Chondrocyte (in vitro differentiated cells): ENCODE results near the gene TFB2M. TPM values are rescaled to one million over a fixed set of nuclear protein-coding genes. Genes with fewer than 3 reads are reported as not detected.
"Not testable (repeated sequence)": the region's sequence is repeated elsewhere in the genome, so short reads cannot be mapped to it uniquely, and the experiment has no call there.

Experiments
- DNase-seq: peaks from one replicate; pipeline ENCODE4 v3.0.0; 2021; ENCODE audit warnings: mixed read lengths, low spot score
- H3K27ac Mint-ChIP-seq: one replicate; pipeline ENCODE4 v1.8.0; 2021; ENCODE audit warnings: mild to moderate bottlenecking, moderate library complexity, mixed read lengths; ENCODE audit not compliant: unreplicated experiment
- H3K27me3 Mint-ChIP-seq: 2 replicates; pipeline ENCODE4 v1.8.0; 2021; ENCODE audit warnings: low read depth, mixed read lengths
- H3K36me3 Mint-ChIP-seq: 2 replicates; pipeline ENCODE4 v1.8.0; 2021; ENCODE audit warnings: low read depth, mixed read lengths
- H3K4me1 Mint-ChIP-seq: 2 replicates; pipeline ENCODE4 v1.8.0; 2021; ENCODE audit warnings: low read depth, mild to moderate bottlenecking, mixed read lengths
- H3K4me3 Mint-ChIP-seq: one replicate; pipeline ENCODE4 v1.8.0; 2021; ENCODE audit warnings: mild to moderate bottlenecking, moderate library complexity, mixed read lengths; ENCODE audit not compliant: unreplicated experiment
- H3K9me3 Mint-ChIP-seq: 2 replicates; pipeline ENCODE4 v1.8.0; 2021; ENCODE audit warnings: low read depth, mixed read lengths
- total RNA-seq: library from RNA; stranded (reverse); gene quantifications from 3 replicates; pipeline ENCODE4 v1.2.1, GENCODE V29; 2021
- TF ChIP-seq, protein P1 (sequence below): fragments of 200-600 bp; sonication (generic); IDR thresholded peaks from 2 replicates; pipeline ENCODE4 v1.5.0; 2021; ENCODE audit warnings: antibody characterized with exemption, mild to moderate bottlenecking, moderate library complexity

TFB2M gene
- total RNA-seq, 1 donor from 2014 or later: 10.6 TPM

DNA sequence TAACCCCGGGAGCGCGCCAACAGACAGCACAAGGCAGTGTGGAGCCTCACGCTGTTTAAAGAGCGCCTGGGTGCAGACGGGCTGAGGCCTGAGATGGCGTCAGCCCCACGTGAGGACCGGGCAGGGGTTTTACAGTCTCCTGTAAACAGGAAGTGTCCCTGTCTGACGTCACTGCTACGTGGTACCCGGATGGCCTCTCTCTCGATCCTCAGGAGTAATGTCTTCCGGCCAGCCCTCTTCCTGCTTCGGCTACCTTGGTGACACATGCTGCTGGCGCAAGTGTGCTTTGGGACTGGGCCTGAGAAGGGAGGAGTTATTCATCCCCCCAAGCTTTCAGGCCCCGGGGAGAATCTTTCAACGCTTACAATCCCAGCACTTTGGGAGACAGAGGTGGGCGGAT lies 41.4 kb upstream of the TFB2M start:
- Mint-ChIP-seq H3K36me3 (peaks cover 5% of the 10 kb centered on the region), H3K9me3 (peaks cover 5% of the 10 kb centered on the region), H3K4me3 (no peak overlapping the region), H3K27me3 (no peaks in the 10 kb centered on the region), H3K27ac (no peak overlapping the region), H3K4me1 (peaks cover 29% of the 10 kb centered on the region)
- no peak for DNase-seq
- TF ChIP-seq, protein P1, sequence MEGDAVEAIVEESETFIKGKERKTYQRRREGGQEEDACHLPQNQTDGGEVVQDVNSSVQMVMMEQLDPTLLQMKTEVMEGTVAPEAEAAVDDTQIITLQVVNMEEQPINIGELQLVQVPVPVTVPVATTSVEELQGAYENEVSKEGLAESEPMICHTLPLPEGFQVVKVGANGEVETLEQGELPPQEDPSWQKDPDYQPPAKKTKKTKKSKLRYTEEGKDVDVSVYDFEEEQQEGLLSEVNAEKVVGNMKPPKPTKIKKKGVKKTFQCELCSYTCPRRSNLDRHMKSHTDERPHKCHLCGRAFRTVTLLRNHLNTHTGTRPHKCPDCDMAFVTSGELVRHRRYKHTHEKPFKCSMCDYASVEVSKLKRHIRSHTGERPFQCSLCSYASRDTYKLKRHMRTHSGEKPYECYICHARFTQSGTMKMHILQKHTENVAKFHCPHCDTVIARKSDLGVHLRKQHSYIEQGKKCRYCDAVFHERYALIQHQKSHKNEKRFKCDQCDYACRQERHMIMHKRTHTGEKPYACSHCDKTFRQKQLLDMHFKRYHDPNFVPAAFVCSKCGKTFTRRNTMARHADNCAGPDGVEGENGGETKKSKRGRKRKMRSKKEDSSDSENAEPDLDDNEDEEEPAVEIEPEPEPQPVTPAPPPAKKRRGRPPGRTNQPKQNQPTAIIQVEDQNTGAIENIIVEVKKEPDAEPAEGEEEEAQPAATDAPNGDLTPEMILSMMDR: no peak

DNA sequence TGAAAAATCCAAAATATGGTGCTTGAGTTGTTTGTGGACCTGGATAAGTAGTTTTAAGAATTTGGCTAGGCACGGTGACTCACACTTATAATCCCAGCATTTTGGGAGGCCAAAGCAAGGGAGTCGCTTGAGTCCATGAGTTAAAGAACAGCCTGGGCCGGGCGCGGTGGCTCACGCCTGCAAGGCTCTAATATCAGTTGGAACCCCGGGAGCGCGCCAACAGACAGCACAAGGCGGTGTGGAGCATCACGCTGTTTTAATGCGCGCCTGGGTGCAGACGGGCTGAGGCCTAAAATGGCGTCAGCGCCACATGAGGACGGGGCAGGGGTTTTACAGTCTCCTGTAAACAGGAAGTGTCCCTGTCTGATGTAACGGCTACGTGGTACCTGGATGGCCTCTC lies 39.2 kb upstream of the TFB2M start:
- not testable (repeated sequence) for H3K27ac Mint-ChIP-seq, H3K9me3 Mint-ChIP-seq
- peaks cover 20% of the 10 kb centered on the region for H3K4me1 Mint-ChIP-seq

GRCh38 chr1:246602194-246602593 lies 36.1 kb upstream of the TFB2M start:
- peaks cover 5% of the 10 kb centered on the region for H3K9me3 Mint-ChIP-seq
- no peak overlapping the region for H3K4me3 Mint-ChIP-seq
- H3K4me1 Mint-ChIP-seq: peaks cover 5% of the 10 kb centered on the region
- peaks cover 4% of the 10 kb centered on the region for H3K36me3 Mint-ChIP-seq
- no peaks in the 10 kb centered on the region for H3K27me3 Mint-ChIP-seq
- TF ChIP-seq, protein P1: no peak
- DNase-seq: no peak
- H3K27ac Mint-ChIP-seq: no peak overlapping the region

More for the DNA sequence above, 39.2 kb upstream of the TFB2M start:
- not testable (repeated sequence) for H3K4me3 Mint-ChIP-seq, H3K36me3 Mint-ChIP-seq, DNase-seq, H3K27me3 Mint-ChIP-seq

GRCh38 chr1:246600579-246600978 lies 34.5 kb upstream of the TFB2M start:
- Mint-ChIP-seq H3K27me3 (no peaks in the 10 kb centered on the region), H3K27ac (no peak overlapping the region), H3K4me3 (no peak overlapping the region), H3K4me1 (peaks cover 12% of the 10 kb centered on the region), H3K9me3 (peaks cover 5% of the 10 kb centered on the region), H3K36me3 (peaks cover 7% of the 10 kb centered on the region)
- TF ChIP-seq, protein P1: no peak
- no peak for DNase-seq

GRCh38 chr1:246599315-246599714 lies 33.3 kb upstream of the TFB2M start:
- TF ChIP-seq, protein P1: no peak
- H3K4me1 Mint-ChIP-seq: peaks cover 23% of the 10 kb centered on the region
- no peak for DNase-seq
- no peaks in the 10 kb centered on the region for H3K27me3 Mint-ChIP-seq
- peaks cover 7% of the 10 kb centered on the region for H3K36me3 Mint-ChIP-seq
- no peak overlapping the region for H3K4me3 Mint-ChIP-seq
- peaks cover 5% of the 10 kb centered on the region for H3K9me3 Mint-ChIP-seq
- no peak overlapping the region for H3K27ac Mint-ChIP-seq

DNA sequence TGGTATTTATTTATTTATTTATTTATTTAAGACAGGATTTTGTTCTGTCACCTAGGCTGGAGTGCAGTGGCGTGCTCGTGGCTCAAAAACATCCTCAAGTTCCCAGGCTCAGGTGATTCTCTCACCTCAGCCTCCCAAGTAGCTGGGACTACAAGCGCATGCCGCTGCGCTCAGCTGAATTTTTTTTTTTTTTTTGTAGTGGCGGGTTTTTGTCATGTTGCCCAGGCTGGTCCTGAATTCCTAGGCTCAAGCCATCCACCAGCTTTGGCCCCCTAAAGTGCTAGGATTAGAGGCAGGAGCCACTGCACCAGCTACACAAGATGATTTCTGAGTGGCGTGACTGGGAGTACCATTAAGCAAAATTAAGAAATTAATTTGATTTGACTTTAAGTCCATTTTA lies 31.9 kb upstream of the TFB2M start:
- Mint-ChIP-seq H3K9me3 (no peaks in the 10 kb centered on the region), H3K27me3 (no peaks in the 10 kb centered on the region), H3K27ac (no peak overlapping the region), H3K4me3 (no peak overlapping the region), H3K36me3 (peaks cover 4% of the 10 kb centered on the region), H3K4me1 (peaks cover 32% of the 10 kb centered on the region)
- DNase-seq: no peak
- TF ChIP-seq, protein P1: no peak
